HCT116 (cell line): ENCODE data around the gene SCN2A. TPM values are rescaled to one million over a fixed set of nuclear protein-coding genes. Genes with fewer than 3 reads are reported as not detected.

ENCODE experiments used
- ATAC-seq: fragments of 200-7000 bp; cut with Tn5 transposase; 2 replicates; pipeline ENCODE4 v1.9.1; 2020; ENCODE audit warnings: mild to moderate bottlenecking, moderate library complexity
- BruUV-seq: library from RNA; stranded (reverse); fragments of 400-500 nt; replicated peaks from 2 replicates; lab custom pipeline; 2021; lab: Mats Ljungman, UMichigan
- CTCF ChIA-PET: fragments of 300-600 bp; sonication (Branson Sonifier 250); formaldehyde crosslinking; loops from one replicate; lab custom pipeline; 2021; ENCODE audit warnings: antibody characterized with exemption; lab: Charles Lee
- POLR2A ChIA-PET: fragments of 300-600, 350-600 bp; sonication (Branson Sonifier 250); formaldehyde crosslinking; loops from one replicate; lab custom pipeline; 2021; ENCODE audit warnings: antibody characterized with exemption; lab: Charles Lee
- RAD21 ChIA-PET, 2 experiments: fragments of 300-600 bp; sonication (Branson Sonifier 250); formaldehyde crosslinking; loops; one replicate each; lab custom pipeline; 2023; ENCODE audit warnings: low total read pairs in 2 of 2; ENCODE audit not compliant: uncharacterized antibody in 2 of 2, unreplicated experiment in 2 of 2, low non-redundant PET in 1 of 2; lab: Charles Lee
- DNase-seq: peaks from one replicate; pipeline ENCODE4 v3.0.0-alpha.2; 2010; ENCODE audit warnings: low read depth, low spot score
- H2AFZ ChIP-seq: fragments of 200-600 bp; shearing (Covaris generic), sonication (generic); 2 replicates; pipeline ENCODE4 v1.6.1; 2017; ENCODE audit warnings: low read depth, mixed run types, mixed read lengths, antibody characterized with exemption, low read length; ENCODE audit not compliant: poor library complexity, severe bottlenecking
- H3K27ac ChIP-seq: 2 replicates; pipeline ENCODE4 v1.5.1; 2012; ENCODE audit warnings: low read depth, low read length
- H3K27me3 ChIP-seq: fragments of 200-600 bp; sonication (generic); 2 replicates; pipeline ENCODE4 v1.6.1; 2016; ENCODE audit warnings: mixed run types, low read length, mixed read lengths; ENCODE audit not compliant: insufficient read depth
- H3K36me3 ChIP-seq, 2 experiments: fragments of 200-500 bp in 1 of 2; fragments of 200-600 bp in 1 of 2; sonication (Bioruptor generic) in 1 of 2; sonication (generic) in 1 of 2; 2 replicates each; pipeline versions ENCODE4 v1.5.1 to v1.6.1; 2014 to 2016; ENCODE audit warnings: low read length in 2 of 2, inconsistent platforms in 1 of 2, mixed read lengths in 1 of 2, mixed run types in 1 of 2; ENCODE audit not compliant: insufficient read depth in 2 of 2, control insufficient read depth in 1 of 2
- H3K4me1 ChIP-seq, 2 experiments: fragments of 200-600 bp in 1 of 2; sonication (generic) in 1 of 2; 2 replicates each; pipeline versions ENCODE4 v1.5.1 to v1.6.1; 2012 to 2017; ENCODE audit warnings: low read length in 2 of 2, inconsistent platforms in 1 of 2, mild to moderate bottlenecking in 1 of 2, mixed read lengths in 1 of 2, mixed run types in 1 of 2, moderate library complexity in 1 of 2; ENCODE audit not compliant: insufficient read depth in 2 of 2, control insufficient read depth in 1 of 2
- H3K4me2 ChIP-seq: fragments of 200-600 bp; sonication (generic); 2 replicates; pipeline ENCODE4 v1.6.1; 2017; ENCODE audit warnings: mixed run types, low read length, mixed read lengths
- H3K4me3 ChIP-seq, 2 experiments: fragments of 200-600 bp in 1 of 2; sonication (generic) in 1 of 2; replicated peaks in 1 of 2; 2 replicates each; pipeline ENCODE4 v1.5.1; 2011 to 2016; ENCODE audit warnings: low read length in 2 of 2, control low read depth in 1 of 2, low read depth in 1 of 2, mild to moderate bottlenecking in 1 of 2, mixed read lengths in 1 of 2, mixed run types in 1 of 2
- H3K79me2 ChIP-seq: fragments of 200-600 bp; sonication (generic); 2 replicates; pipeline ENCODE4 v1.6.1; 2017; ENCODE audit warnings: mild to moderate bottlenecking, mixed run types, low read length, moderate library complexity, mixed read lengths; ENCODE audit not compliant: insufficient read depth
- H3K9ac ChIP-seq: fragments of 200-600 bp; sonication (generic); 2 replicates; pipeline ENCODE4 v1.6.1; 2016; ENCODE audit warnings: low read length, mixed read lengths
- H3K9me2 ChIP-seq: fragments of 200-600 bp; sonication (generic), shearing (Covaris generic); 2 replicates; pipeline ENCODE4 v1.6.1; 2017; ENCODE audit warnings: mixed run types, mild to moderate bottlenecking, moderate library complexity; ENCODE audit not compliant: insufficient read depth
- H3K9me3 ChIP-seq, 2 experiments: fragments of 200-500 bp in 1 of 2; fragments of 200-600 bp in 1 of 2; sonication (Bioruptor generic) in 1 of 2; sonication (generic) in 1 of 2; 2 replicates each; pipeline ENCODE4 v1.6.1; 2014 to 2017; ENCODE audit warnings: low read length in 2 of 2, mixed read lengths in 2 of 2, inconsistent platforms in 1 of 2, low read depth in 1 of 2, mild to moderate bottlenecking in 1 of 2, mixed run types in 1 of 2, moderate library complexity in 1 of 2; ENCODE audit not compliant: control insufficient read depth in 1 of 2, insufficient read depth in 1 of 2
- H4K20me1 ChIP-seq: fragments of 200-600 bp; sonication (generic), shearing (Covaris generic); 2 replicates; pipeline ENCODE4 v1.6.1; 2017; ENCODE audit warnings: mixed run types, mild to moderate bottlenecking, moderate library complexity; ENCODE audit not compliant: insufficient read depth
- ATF3 ChIP-seq: IDR thresholded peaks from 2 replicates; pipeline ENCODE4 v1.6.1; 2012
- EGR1 ChIP-seq: IDR thresholded peaks from 2 replicates; pipeline ENCODE4 v1.6.1; 2012; ENCODE audit warnings: low read depth
- ELF1 ChIP-seq: IDR thresholded peaks from 2 replicates; pipeline ENCODE4 v1.6.1; 2012; ENCODE audit warnings: low read depth, borderline replicate concordance
- JUND ChIP-seq: IDR thresholded peaks from 2 replicates; pipeline ENCODE4 v1.6.1; 2012
- POLR2A ChIP-seq: IDR thresholded peaks from 2 replicates; pipeline ENCODE4 v1.7.0; 2011; ENCODE audit warnings: borderline replicate concordance; ENCODE audit not compliant: insufficient read depth, insufficient read length; ENCODE audit errors: extremely low read depth
- REST ChIP-seq: IDR thresholded peaks from 2 replicates; pipeline ENCODE4 v1.6.1; 2012; ENCODE audit warnings: low read depth
- SIN3A ChIP-seq: IDR thresholded peaks from 2 replicates; pipeline ENCODE4 v1.6.1; 2012; ENCODE audit warnings: low read depth
- SP1 ChIP-seq: IDR thresholded peaks from 2 replicates; pipeline ENCODE4 v1.6.1; 2012; ENCODE audit warnings: low read depth
- intact Hi-C: fragments of 100-400 bp; cut with micrococcal nuclease; formaldehyde crosslinking; loops from 2 replicates; pipeline ENCODE4 v1.10.0; 2022
- total RNA-seq: library from RNA; stranded (reverse); gene quantifications from one replicate; pipeline ENCODE4 v1.2.1, GENCODE V29; 2021; ENCODE audit not compliant: unreplicated experiment

Gene SCN2A
- total RNA-seq, 1 experiment from 2014 or later = 0.25 TPM

- H3K27ac ChIP-seq = no peak overlapping the region
- H3K9ac ChIP-seq = no peak overlapping the region
- H3K4me2 ChIP-seq = no peak overlapping the region
- no peak overlapping the region for H2AFZ ChIP-seq
- intact Hi-C loops = no loop called here
- no peaks in the 10 kb centered on the region for H3K4me1 ChIP-seq
- ATAC-seq (no peak), DNase-seq (no peak)
- no peaks in the 10 kb centered on the region; the same call in 1 of the 2 replicates for H4K20me1 ChIP-seq
- no TSS peak for BruUV-seq
- no peaks in the 10 kb centered on the region for H3K79me2 ChIP-seq
- H3K27me3 ChIP-seq = peaks cover 25% of the 10 kb centered on the region
- H3K36me3 ChIP-seq = no peaks in the 10 kb centered on the region
- no peak overlapping the region for H3K4me3 ChIP-seq
- CTCF ChIA-PET = interaction anchor here (1.8 kb wide), 1 partner anchor 11 kb away, joined by 6 read pairs; the partner anchor contains the start of gene SCN3A
- no peaks in the 10 kb centered on the region for H3K9me3 ChIP-seq
- POLR2A ChIA-PET = no interaction called here
- TF ChIP-seq SIN3A = no peak
- H3K9me2 ChIP-seq = no peaks in the 10 kb centered on the region
- RAD21 ChIA-PET = no interaction called here
These were observed 25.1 kb upstream of the SCN2A start for GRCh38 chr2:165214093-165214492.

- Histone ChIP-seq H4K20me1 (no peaks in the 10 kb centered on the region; the same call in 1 of the 2 replicates), H3K27me3 (peaks cover 11% of the 10 kb centered on the region; the same call in 1 of the 2 replicates), H3K36me3 (no peaks in the 10 kb centered on the region), H3K9me2 (no peaks in the 10 kb centered on the region), H3K79me2 (no peaks in the 10 kb centered on the region), H3K4me3 (no peak overlapping the region), H3K27ac (no peak overlapping the region), H3K9ac (no peak overlapping the region), H3K4me2 (no peak overlapping the region), H3K4me1 (no peaks in the 10 kb centered on the region), H2AFZ (no peak overlapping the region), H3K9me3 (no peaks in the 10 kb centered on the region)
- POLR2A ChIA-PET = no interaction called here
- no peak for ATAC-seq
- intact Hi-C loops = no loop called here
- DNase-seq = no peak
- CTCF ChIA-PET = interaction anchor here (1.5 kb wide), 1 partner anchor 16 kb away, joined by 10 read pairs; the partner anchor contains the start of gene SCN3A
- no peak for TF ChIP-seq SP1
- no peak for TF ChIP-seq JUND
- no peak for TF ChIP-seq ATF3
- TF ChIP-seq ELF1 = no peak
- TF ChIP-seq REST = no peak
- no peak for TF ChIP-seq EGR1
- TF ChIP-seq POLR2A = no peak
- RAD21 ChIA-PET = no interaction called here
- no TSS peak for BruUV-seq
These were observed 19.7 kb upstream of the SCN2A start for GRCh38 chr2:165219481-165219880.
